Smooth muscle cell (in vitro differentiated cells): ENCODE measurements around the gene TCAP. TPM values are rescaled to one million over a fixed set of nuclear protein-coding genes. Genes with fewer than 3 reads are reported as not detected.

Experiments used
- DNase-seq: peaks from one replicate; lab custom pipeline; 2025; ENCODE audit not compliant: unreplicated experiment; lab: John Stamatoyannopoulos, UW
- H2AFZ ChIP-seq: fragments of 200-600 bp; sonication (generic); 2 replicates; pipeline ENCODE4 v1.6.0; 2016; ENCODE audit warnings: antibody characterized with exemption, low read depth, mild to moderate bottlenecking
- H3F3A ChIP-seq: fragments of 200-600 bp; sonication (generic); 2 replicates; pipeline ENCODE4 v1.6.0; 2017; ENCODE audit warnings: antibody characterized with exemption, low read depth
- H3K27ac ChIP-seq: fragments of 200-600 bp; sonication (generic); 2 replicates; pipeline ENCODE4 v1.5.1; 2016; ENCODE audit warnings: low read depth, mild to moderate bottlenecking
- H3K27me3 ChIP-seq: fragments of 200-600 bp; sonication (generic); 2 replicates; pipeline ENCODE4 v1.6.1; 2016; ENCODE audit warnings: low read depth, mild to moderate bottlenecking
- H3K36me3 ChIP-seq: fragments of 200-600 bp; sonication (generic); 2 replicates; pipeline ENCODE4 v1.5.1; 2016; ENCODE audit warnings: low read depth
- H3K4me1 ChIP-seq: fragments of 200-600 bp; sonication (generic); 2 replicates; pipeline ENCODE4 v1.5.1; 2016; ENCODE audit warnings: low read depth
- H3K4me2 ChIP-seq: fragments of 200-600 bp; sonication (generic); 2 replicates; pipeline ENCODE4 v1.6.0; 2016; ENCODE audit warnings: mild to moderate bottlenecking
- H3K4me3 ChIP-seq: fragments of 200-600 bp; sonication (generic); 2 replicates; pipeline ENCODE4 v1.5.1; 2016; ENCODE audit warnings: mild to moderate bottlenecking
- H3K79me2 ChIP-seq: fragments of 200-600 bp; sonication (generic); 2 replicates; pipeline ENCODE4 v1.6.0; 2016; ENCODE audit warnings: low read depth, mild to moderate bottlenecking
- H3K9ac ChIP-seq: fragments of 200-600 bp; sonication (generic); 2 replicates; pipeline ENCODE4 v1.6.0; 2016; ENCODE audit warnings: low read depth
- H3K9me3 ChIP-seq: fragments of 200-600 bp; sonication (generic); replicated peaks from 2 replicates; pipeline ENCODE4 v1.5.1; 2016; ENCODE audit warnings: low read depth
- H4K20me1 ChIP-seq: fragments of 200-600 bp; sonication (generic); 2 replicates; pipeline ENCODE4 v1.6.0; 2016; ENCODE audit warnings: low read depth
- CTCF ChIP-seq: fragments of 200-600 bp; sonication (generic); IDR thresholded peaks from 2 replicates; pipeline ENCODE4 v1.5.1; 2017; ENCODE audit warnings: borderline replicate concordance, mild to moderate bottlenecking, antibody characterized with exemption; ENCODE audit not compliant: insufficient read depth, poor library complexity, severe bottlenecking
- WGBS: methylation state at CpG from one replicate; pipeline ENCODE4 v1.1.7; 2016; ENCODE audit warnings: low lambda C conversion rate; 5-methylcytosine and 5-hydroxymethylcytosine counted together
- polyA plus RNA-seq: library from polyadenylated mRNA; unstranded; fragments of >200 nt; fragmentation: Nextera tagmentation; extraction: Ambion mirVana; gene quantifications from 2 replicates; pipeline ENCODE4 v1.2.1, GENCODE V29; 2016
- total RNA-seq: library from RNA; depleted of rRNA; stranded (reverse); fragments of >200 nt; gene quantifications from 2 replicates; pipeline ENCODE4 v1.2.3, GENCODE V29; 2014

Gene TCAP
- total and polyA plus RNA-seq, 2 experiments from 2014 or later = 0.41 TPM; not detected in 1

GRCh38 chr17:39640591-39641031 is 24.5 kb upstream of the TCAP start:
- H4K20me1 ChIP-seq = peaks cover 67% of the 10 kb centered on the region
- H3K9ac ChIP-seq = no peak overlapping the region
- H3K27ac ChIP-seq = no peak overlapping the region
- H3K36me3 ChIP-seq = no peaks in the 10 kb centered on the region
- H3K4me1 ChIP-seq = peaks cover 20% of the 10 kb centered on the region
- H3K27me3 ChIP-seq = no peaks in the 10 kb centered on the region
- H3K4me3 ChIP-seq = no peak overlapping the region
- peaks cover 60% of the 10 kb centered on the region for H3K79me2 ChIP-seq
- 78% methylated on average over 4 of the region's 4 CpGs for WGBS
- no peak for DNase-seq
- no peak for TF ChIP-seq CTCF
- H3K4me2 ChIP-seq = no peak overlapping the region
- H3K9me3 ChIP-seq = no peaks in the 10 kb centered on the region
- no peak overlapping the region for H2AFZ ChIP-seq
- no peaks in the 10 kb centered on the region for H3F3A ChIP-seq

- Histone ChIP-seq H3K27ac (no peak overlapping the region), H3K9ac (no peak overlapping the region), H3K27me3 (no peaks in the 10 kb centered on the region), H3K36me3 (no peaks in the 10 kb centered on the region), H3K4me1 (peaks cover 19% of the 10 kb centered on the region), H2AFZ (no peak overlapping the region), H3K9me3 (no peaks in the 10 kb centered on the region), H3K4me2 (no peak overlapping the region), H3K79me2 (peaks cover 60% of the 10 kb centered on the region), H4K20me1 (peaks cover 71% of the 10 kb centered on the region), H3F3A (no peaks in the 10 kb centered on the region), H3K4me3 (no peak overlapping the region)
- WGBS = 85% methylated on average over 4 of the region's 4 CpGs
- no peak for TF ChIP-seq CTCF
- no peak for DNase-seq
Measured at GRCh38 chr17:39641097-39641496, 24.1 kb upstream of the TCAP start.

GRCh38 chr17:39641883-39642282 is 23.3 kb upstream of the TCAP start:
- 88% methylated on average over 7 of the region's 7 CpGs for whole genome bisulfite sequencing
- Histone ChIP-seq H4K20me1 (peaks cover 78% of the 10 kb centered on the region), H3K27me3 (no peaks in the 10 kb centered on the region), H3K9ac (no peak overlapping the region), H3K79me2 (peaks cover 62% of the 10 kb centered on the region), H3K9me3 (no peaks in the 10 kb centered on the region), H3K4me2 (no peak overlapping the region), H3F3A (no peaks in the 10 kb centered on the region), H3K27ac (no peak overlapping the region), H3K4me1 (peaks cover 12% of the 10 kb centered on the region), H2AFZ (no peak overlapping the region), H3K36me3 (no peaks in the 10 kb centered on the region), H3K4me3 (no peak overlapping the region)
- no peak for TF ChIP-seq CTCF
- no peak for DNase-seq

GRCh38 chr17:39642291-39643074 is 22.7 kb upstream of the TCAP start:
- H4K20me1 ChIP-seq = peaks cover 84% of the 10 kb centered on the region
- peaks cover 59% of the 10 kb centered on the region for H3K79me2 ChIP-seq
- no peak overlapping the region for H3K4me3 ChIP-seq
- no peak for DNase-seq
- H3K27me3 ChIP-seq = no peaks in the 10 kb centered on the region
- H2AFZ ChIP-seq = no peak overlapping the region
- H3K4me2 ChIP-seq = no peak overlapping the region
- H3K9ac ChIP-seq = no peak overlapping the region
- no peaks in the 10 kb centered on the region for H3K36me3 ChIP-seq
- no peaks in the 10 kb centered on the region for H3K9me3 ChIP-seq
- H3K4me1 ChIP-seq = peaks cover 12% of the 10 kb centered on the region
- no peak for TF ChIP-seq CTCF
- H3F3A ChIP-seq = no peaks in the 10 kb centered on the region
- 88% methylated on average over 9 of the region's 9 CpGs for WGBS
- H3K27ac ChIP-seq = no peak overlapping the region
